ENCODE results near the gene IAH1.

Gene IAH1

GRCh38 chr2:9478526-9478925 lies 4.2 kb downstream of the IAH1 start:
- Histone ChIP-seq H3K9me2 (replicated peaks; ENCODE audit: insufficient read depth, low read length) (no peaks in the 10 kb centered on the region), H3K4me3 (ENCODE audit: insufficient read depth, low read length, poor library complexity, severe bottlenecking) (no peak overlapping the region), H4K20me1 (ENCODE audit: low read depth, low read length) (no peaks in the 10 kb centered on the region), H2AFZ (ENCODE audit: low read depth, low read length, severe bottlenecking) (no peak overlapping the region), H3F3A (ENCODE audit: insufficient read depth) (peaks cover 47% of the 10 kb centered on the region), H3K36me3 (ENCODE audit: low read length) (peaks cover 10% of the 10 kb centered on the region), H3K9ac (ENCODE audit: low read length) (peak overlapping the region; percentile 23), H3K79me2 (ENCODE audit: insufficient read depth, low read length) (0 out of 2 replicates have a peak, but pooled peaks cover 14% of the 10 kb centered on the region), H3K27ac (ENCODE audit: low read depth, low read length) (peak overlapping the region; percentile 84), H3K9me3 (ENCODE audit: insufficient read depth, low read length) (no peaks in the 10 kb centered on the region; the same call in 1 of the 2 replicates), H3K27me3 (ENCODE audit: low read length) (no peaks in the 10 kb centered on the region), H3K4me2 (ENCODE audit: low read depth, low read length, poor library complexity, severe bottlenecking) (peak overlapping the region; percentile 50)
- TF ChIP-seq CTCF (IDR thresholded peaks at IDR 0.05; ENCODE audit: insufficient read depth, low read length, poor library complexity, severe bottlenecking) = no peak
- no peak for TF ChIP-seq EZH2phosphoT487 (conservative IDR thresholded peaks at IDR 0.05; ENCODE audit: low read length)

DNA sequence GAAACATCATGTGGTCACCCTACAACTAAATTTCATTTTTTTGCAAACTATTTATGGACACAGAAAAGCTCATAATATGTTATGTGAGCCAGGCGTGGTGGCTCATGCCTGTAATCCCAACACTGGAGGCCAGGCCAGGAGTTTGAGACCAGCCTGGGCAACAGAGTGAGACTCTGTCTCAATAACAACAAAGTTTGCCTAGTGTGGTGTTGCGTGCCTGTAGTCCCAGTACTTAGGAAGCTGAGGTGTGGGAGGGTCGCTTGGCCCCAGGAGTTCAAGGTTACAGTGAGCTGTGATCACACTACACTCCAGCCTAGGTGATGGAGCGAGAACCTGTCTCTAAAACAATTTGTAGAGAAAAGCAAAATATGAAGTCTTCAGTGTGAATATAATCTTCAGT lies 5.8 kb downstream of the IAH1 start:
- peak overlapping the region; percentile 50 for H3K4me2 ChIP-seq (ENCODE audit: low read depth, low read length, poor library complexity, severe bottlenecking)
- no peaks in the 10 kb centered on the region; the same call in 1 of the 2 replicates for H3K9me3 ChIP-seq (ENCODE audit: insufficient read depth, low read length)
- H3K4me3 ChIP-seq (ENCODE audit: insufficient read depth, low read length, poor library complexity, severe bottlenecking) = no peak overlapping the region
- TF ChIP-seq CTCF (IDR thresholded peaks at IDR 0.05; ENCODE audit: insufficient read depth, low read length, poor library complexity, severe bottlenecking) (no peak), EZH2phosphoT487 (conservative IDR thresholded peaks at IDR 0.05; ENCODE audit: low read length) (no peak)
- H3K36me3 ChIP-seq (ENCODE audit: low read length) = peaks cover 10% of the 10 kb centered on the region
- H3K27ac ChIP-seq (ENCODE audit: low read depth, low read length) = peak overlapping the region; percentile 84
- H3K9ac ChIP-seq (ENCODE audit: low read length) = peak overlapping the region; percentile 13; the same call in 1 of the 2 replicates
- H4K20me1 ChIP-seq (ENCODE audit: low read depth, low read length) = no peaks in the 10 kb centered on the region
- no peaks in the 10 kb centered on the region for H3K9me2 ChIP-seq (replicated peaks; ENCODE audit: insufficient read depth, low read length)
- H3K27me3 ChIP-seq (ENCODE audit: low read length) = no peaks in the 10 kb centered on the region
- peaks cover 47% of the 10 kb centered on the region for H3F3A ChIP-seq (ENCODE audit: insufficient read depth)
- 0 out of 2 replicates have a peak, but pooled peaks cover 11% of the 10 kb centered on the region for H3K79me2 ChIP-seq (ENCODE audit: insufficient read depth, low read length)
- H2AFZ ChIP-seq (ENCODE audit: low read depth, low read length, severe bottlenecking) = no peak overlapping the region

GRCh38 chr2:9483107-9483506 lies 8.8 kb downstream of the IAH1 start:
- no peak overlapping the region for H3K9ac ChIP-seq (ENCODE audit: low read length)
- H3K27ac ChIP-seq (ENCODE audit: low read depth, low read length) = peak overlapping the region; percentile 17; the same call in 1 of the 2 replicates
- no peaks in the 10 kb centered on the region for H3K79me2 ChIP-seq (ENCODE audit: insufficient read depth, low read length)
- no peaks in the 10 kb centered on the region for H3K27me3 ChIP-seq (ENCODE audit: low read length)
- no peak overlapping the region for H2AFZ ChIP-seq (ENCODE audit: low read depth, low read length, severe bottlenecking)
- TF ChIP-seq CTCF (IDR thresholded peaks at IDR 0.05; ENCODE audit: insufficient read depth, low read length, poor library complexity, severe bottlenecking) (no peak), EZH2phosphoT487 (conservative IDR thresholded peaks at IDR 0.05; ENCODE audit: low read length) (no peak)
- H3K9me2 ChIP-seq (replicated peaks; ENCODE audit: insufficient read depth, low read length) = no peaks in the 10 kb centered on the region
- no peaks in the 10 kb centered on the region for H3K9me3 ChIP-seq (ENCODE audit: insufficient read depth, low read length)
- no peak overlapping the region for H3K4me3 ChIP-seq (ENCODE audit: insufficient read depth, low read length, poor library complexity, severe bottlenecking)
- H3K36me3 ChIP-seq (ENCODE audit: low read length) = peaks cover 13% of the 10 kb centered on the region
- no peaks in the 10 kb centered on the region for H4K20me1 ChIP-seq (ENCODE audit: low read depth, low read length)
- peaks cover 34% of the 10 kb centered on the region for H3F3A ChIP-seq (ENCODE audit: insufficient read depth)
- no peak overlapping the region for H3K4me2 ChIP-seq (ENCODE audit: low read depth, low read length, poor library complexity, severe bottlenecking)
